ENCODE measurements around the gene MT1B. TPM values are rescaled to one million over a fixed set of nuclear protein-coding genes. Genes with fewer than 3 reads are reported as not detected.
A peak's percentile ranks its signal among the peaks of the same experiment; 100 is the strongest.

The MT1B gene
- total RNA-seq, 2 donors from 2014 or later: not detected

DNA sequence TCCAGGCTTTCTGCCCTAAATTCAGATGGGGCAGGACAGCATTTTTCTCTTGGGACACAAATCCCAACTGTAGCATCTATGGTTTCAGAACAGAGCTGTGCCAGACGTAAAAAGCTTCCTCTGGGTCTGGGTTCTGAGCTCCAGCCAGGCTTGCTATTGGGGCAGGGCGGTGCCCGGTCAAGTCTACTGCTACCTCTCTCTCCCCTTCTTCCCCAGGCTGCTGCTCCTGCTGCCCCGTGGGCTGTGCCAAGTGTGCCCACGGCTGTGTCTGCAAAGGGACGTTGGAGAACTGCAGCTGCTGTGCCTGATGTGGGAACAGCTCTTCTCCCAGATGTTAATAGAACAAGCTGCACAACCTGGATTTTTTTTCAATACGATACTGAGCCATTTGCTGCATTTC, 18.2 kb upstream of the MT1B start:
- no peak for DNase-seq
- H3K9me3 Mint-ChIP-seq: no peaks in the 10 kb centered on the region
- peaks cover 100% of the 10 kb centered on the region for H3K27me3 Mint-ChIP-seq (ENCODE audit: insufficient read depth)
- peaks cover 18% of the 10 kb centered on the region for H3K4me1 Mint-ChIP-seq
- H3K4me3 Mint-ChIP-seq: no peak overlapping the region
- 47 to 67% methylated on average over 5 to 7 of the region's 7 CpGs for WGBS, 2 experiments (ENCODE audit: insufficient coverage in 1 of 2, insufficient read length in 1 of 2)
- Histone ChIP-seq H3K4me3 (ENCODE audit: low read length) (no peak overlapping the region), H3K4me1 (ENCODE audit: control insufficient read depth, insufficient read depth, low read length) (no peaks in the 10 kb centered on the region), H3K9me3 (ENCODE audit: control insufficient read depth, low read length) (no peaks in the 10 kb centered on the region), H3K27me3 (ENCODE audit: control insufficient read depth, insufficient read depth, low read length, poor library complexity, severe bottlenecking) (peaks cover 100% of the 10 kb centered on the region), H3K36me3 (ENCODE audit: control insufficient read depth, insufficient read depth, low read length) (no peaks in the 10 kb centered on the region), H3K27ac (ENCODE audit: low read depth, low read length) (no peak overlapping the region), H3K9ac (ENCODE audit: extremely low read depth, low read length, poor library complexity, severe bottlenecking) (no peak overlapping the region)
- H3K36me3 Mint-ChIP-seq (ENCODE audit: low read depth): no peaks in the 10 kb centered on the region
- H3K27ac Mint-ChIP-seq: no peak overlapping the region
- TF ChIP-seq, protein P1, sequence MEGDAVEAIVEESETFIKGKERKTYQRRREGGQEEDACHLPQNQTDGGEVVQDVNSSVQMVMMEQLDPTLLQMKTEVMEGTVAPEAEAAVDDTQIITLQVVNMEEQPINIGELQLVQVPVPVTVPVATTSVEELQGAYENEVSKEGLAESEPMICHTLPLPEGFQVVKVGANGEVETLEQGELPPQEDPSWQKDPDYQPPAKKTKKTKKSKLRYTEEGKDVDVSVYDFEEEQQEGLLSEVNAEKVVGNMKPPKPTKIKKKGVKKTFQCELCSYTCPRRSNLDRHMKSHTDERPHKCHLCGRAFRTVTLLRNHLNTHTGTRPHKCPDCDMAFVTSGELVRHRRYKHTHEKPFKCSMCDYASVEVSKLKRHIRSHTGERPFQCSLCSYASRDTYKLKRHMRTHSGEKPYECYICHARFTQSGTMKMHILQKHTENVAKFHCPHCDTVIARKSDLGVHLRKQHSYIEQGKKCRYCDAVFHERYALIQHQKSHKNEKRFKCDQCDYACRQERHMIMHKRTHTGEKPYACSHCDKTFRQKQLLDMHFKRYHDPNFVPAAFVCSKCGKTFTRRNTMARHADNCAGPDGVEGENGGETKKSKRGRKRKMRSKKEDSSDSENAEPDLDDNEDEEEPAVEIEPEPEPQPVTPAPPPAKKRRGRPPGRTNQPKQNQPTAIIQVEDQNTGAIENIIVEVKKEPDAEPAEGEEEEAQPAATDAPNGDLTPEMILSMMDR (conservative IDR thresholded peaks at IDR 0.05): no peak

DNA sequence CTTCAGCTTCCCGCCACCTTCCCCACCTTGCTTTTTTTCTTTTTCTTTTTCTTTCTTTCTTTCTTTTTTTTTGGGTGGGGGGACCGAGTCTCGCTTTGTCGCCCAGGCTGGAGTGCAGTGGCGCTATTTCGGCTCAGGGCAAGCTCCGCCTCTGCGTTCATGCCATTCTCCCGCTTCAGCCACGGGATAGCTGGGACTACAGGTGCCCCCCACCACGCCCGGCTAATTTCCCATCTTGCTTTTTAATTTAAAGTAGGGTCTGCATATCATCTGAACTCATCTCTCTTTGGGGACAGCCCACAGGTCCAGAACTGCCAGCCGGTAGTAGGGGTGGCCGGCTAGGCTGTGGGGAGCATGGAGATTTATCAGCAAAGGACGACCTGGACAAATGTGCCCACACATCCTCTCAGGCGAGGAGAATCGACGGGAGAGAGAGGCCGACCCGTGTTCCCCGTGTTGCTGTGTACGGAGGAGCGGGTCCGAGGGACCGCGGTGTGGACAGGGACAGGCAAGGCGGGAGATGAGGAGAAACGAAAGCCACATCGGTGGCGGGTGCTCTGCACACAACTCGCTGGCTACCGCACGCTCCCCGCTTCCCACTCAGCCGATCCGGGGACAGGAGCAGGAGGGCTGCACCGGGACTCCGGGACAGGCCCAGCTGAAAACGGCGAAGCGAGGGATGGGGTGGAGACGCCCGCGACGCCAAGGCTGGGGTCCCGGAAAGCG, 16.8 kb upstream of the MT1B start:
- Histone ChIP-seq H3K36me3 (ENCODE audit: control insufficient read depth, insufficient read depth, low read length) (no peaks in the 10 kb centered on the region), H3K9ac (ENCODE audit: extremely low read depth, low read length, poor library complexity, severe bottlenecking) (no peak overlapping the region), H3K4me3 (ENCODE audit: low read length) (peak overlapping the region; percentile 35), H3K27me3 (ENCODE audit: control insufficient read depth, insufficient read depth, low read length, poor library complexity, severe bottlenecking) (peaks cover 100% of the 10 kb centered on the region), H3K4me1 (ENCODE audit: control insufficient read depth, insufficient read depth, low read length) (no peaks in the 10 kb centered on the region), H3K27ac (ENCODE audit: low read depth, low read length) (no peak overlapping the region), H3K9me3 (ENCODE audit: control insufficient read depth, low read length) (no peaks in the 10 kb centered on the region)
- Mint-ChIP-seq H3K4me3 (peak overlapping the region; percentile 43), H3K9me3 (no peaks in the 10 kb centered on the region), H3K36me3 (ENCODE audit: low read depth) (no peaks in the 10 kb centered on the region), H3K4me1 (peaks cover 18% of the 10 kb centered on the region), H3K27ac (no peak overlapping the region), H3K27me3 (ENCODE audit: insufficient read depth) (peaks cover 100% of the 10 kb centered on the region)
- peak; percentile 73 for DNase-seq
- TF ChIP-seq, protein P1 (conservative IDR thresholded peaks at IDR 0.05): no peak
- WGBS, 2 experiments (ENCODE audit: insufficient coverage in 1 of 2, insufficient read length in 1 of 2): 3 to 5% methylated on average over 30 to 47 of the region's 47 CpGs

DNA sequence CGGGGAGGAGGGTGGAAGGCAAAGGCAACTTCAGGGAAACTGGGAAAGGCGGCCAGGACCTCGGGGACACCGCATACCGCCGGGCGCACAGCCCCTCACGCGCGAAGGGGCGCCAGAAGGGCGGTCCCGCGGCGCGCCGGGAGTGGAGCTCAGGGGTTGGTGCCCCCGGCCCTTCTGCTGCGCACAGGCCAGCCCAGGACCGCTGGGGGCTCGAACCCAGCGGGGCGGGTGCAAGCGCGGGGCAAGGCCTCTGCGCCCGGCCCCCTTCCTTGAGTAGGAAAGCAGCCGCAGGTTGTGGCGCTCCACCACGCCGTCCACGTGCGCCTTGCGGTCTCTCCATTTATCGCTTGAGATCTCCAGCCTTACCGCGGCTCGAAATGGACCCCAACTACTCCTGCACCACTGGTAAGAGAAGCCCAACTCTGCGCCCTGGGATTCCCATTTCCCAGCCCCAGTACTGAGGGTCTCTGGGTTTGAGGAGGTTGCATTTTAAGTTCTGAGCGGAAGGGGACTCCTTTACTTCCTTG, 16.2 kb upstream of the MT1B start:
- WGBS, 2 experiments (ENCODE audit: insufficient coverage in 1 of 2, insufficient read length in 1 of 2): 0 to 4% methylated on average over 7 to 40 of the region's 40 CpGs
- H3K9me3 ChIP-seq (ENCODE audit: control insufficient read depth, low read length): no peaks in the 10 kb centered on the region
- no peak overlapping the region for H3K27ac Mint-ChIP-seq
- no peaks in the 10 kb centered on the region for H3K4me1 ChIP-seq (ENCODE audit: control insufficient read depth, insufficient read depth, low read length)
- no peaks in the 10 kb centered on the region for H3K36me3 Mint-ChIP-seq (ENCODE audit: low read depth)
- H3K27ac ChIP-seq (ENCODE audit: low read depth, low read length): no peak overlapping the region
- H3K27me3 ChIP-seq (ENCODE audit: control insufficient read depth, insufficient read depth, low read length, poor library complexity, severe bottlenecking): peaks cover 100% of the 10 kb centered on the region
- H3K9ac ChIP-seq (ENCODE audit: extremely low read depth, low read length, poor library complexity, severe bottlenecking): no peak overlapping the region
- peak overlapping the region; percentile 43 for H3K4me3 Mint-ChIP-seq
- H3K27me3 Mint-ChIP-seq (ENCODE audit: insufficient read depth): peaks cover 100% of the 10 kb centered on the region
- H3K9me3 Mint-ChIP-seq: no peaks in the 10 kb centered on the region
- peak overlapping the region; percentile 35 for H3K4me3 ChIP-seq (ENCODE audit: low read length)
- peaks cover 18% of the 10 kb centered on the region for H3K4me1 Mint-ChIP-seq
- no peaks in the 10 kb centered on the region for H3K36me3 ChIP-seq (ENCODE audit: control insufficient read depth, insufficient read depth, low read length)
- TF ChIP-seq, protein P1 (conservative IDR thresholded peaks at IDR 0.05): no peak
- DNase-seq: peak; percentile 64

All from endodermal cell (in vitro differentiated cells).